Measurements from ENCODE around the gene ATP6V0A4. TPM values are rescaled to one million over a fixed set of nuclear protein-coding genes. Genes with fewer than 3 reads are reported as not detected.

ATP6V0A4 gene
- total and polyA plus RNA-seq, 4 experiments from 2014 or later: not detected

GRCh38 chr7:138834583-138834982, 36.6 kb upstream of the ATP6V0A4 start:
- intact Hi-C loops (cut with micrococcal nuclease): no loop called here
- Mint-ChIP-seq H3K9me3 (peaks cover 0 to 2% (median 0%) of the 10 kb centered on the region in 8 donors), H3K4me1 (peaks cover 0 to 7% (median under 1%) of the 10 kb centered on the region in 4 donors), H3K4me3 (no peak overlapping the region), H3K27me3 (peaks cover 15 to 22% of the 10 kb centered on the region in 2 donors), H3K27ac (no peak overlapping the region), H3K36me3 (no peaks in the 10 kb centered on the region)
- ChIA-PET POLR2A (ENCODE audit: partially characterized antibody) (no interaction called here), CTCF (ENCODE audit: partially characterized antibody) (no interaction called here)
- no peaks in the 10 kb centered on the region for H3K9me3 ChIP-seq (ENCODE audit: control insufficient read depth in 1 of 2, low read length in 2 of 2)
- H3K4me3 ChIP-seq (ENCODE audit: low read length in 2 of 2): no peak overlapping the region
- no peaks in the 10 kb centered on the region for H3K4me1 ChIP-seq (ENCODE audit: insufficient read depth, low read length)
- DNase-seq: no peak
- no peaks in the 10 kb centered on the region for H3K36me3 ChIP-seq (ENCODE audit: insufficient read depth, low read length)
- no peaks in the 10 kb centered on the region for H3K27me3 ChIP-seq (ENCODE audit: insufficient read depth, low read length)
- no peak overlapping the region for H3K27ac ChIP-seq (ENCODE audit: low read depth, low read length)

- no peak overlapping the region for H3K4me3 ChIP-seq (ENCODE audit: low read length in 2 of 2)
Observed at GRCh38 chr7:138833596-138833995, 35.6 kb upstream of the ATP6V0A4 start.

GRCh38 chr7:138832966-138833365, 35.0 kb upstream of the ATP6V0A4 start:
- POLR2A ChIA-PET (ENCODE audit: partially characterized antibody): no interaction called here
- H3K27ac Mint-ChIP-seq: no peak overlapping the region
- peaks cover 0 to 7% (median under 1%) of the 10 kb centered on the region in 4 donors for H3K4me1 Mint-ChIP-seq
- intact Hi-C loops (cut with micrococcal nuclease): no loop called here
- H3K4me1 ChIP-seq (ENCODE audit: insufficient read depth, low read length): no peaks in the 10 kb centered on the region
- CTCF ChIA-PET (ENCODE audit: partially characterized antibody): no interaction called here
- H3K9me3 Mint-ChIP-seq: peaks cover 0 to 2% (median 0%) of the 10 kb centered on the region in 8 donors
- no peak overlapping the region for H3K27ac ChIP-seq (ENCODE audit: low read depth, low read length)
- no peaks in the 10 kb centered on the region for H3K9me3 ChIP-seq (ENCODE audit: control insufficient read depth in 1 of 2, low read length in 2 of 2)
- H3K4me3 Mint-ChIP-seq: no peak overlapping the region
- H3K27me3 Mint-ChIP-seq: peaks cover 15 to 20% of the 10 kb centered on the region in 2 donors
- no peaks in the 10 kb centered on the region for H3K27me3 ChIP-seq (ENCODE audit: insufficient read depth, low read length)
- no peak for DNase-seq
- no peaks in the 10 kb centered on the region for H3K36me3 Mint-ChIP-seq
- H3K36me3 ChIP-seq (ENCODE audit: insufficient read depth, low read length): no peaks in the 10 kb centered on the region
- no peak overlapping the region for H3K4me3 ChIP-seq (ENCODE audit: low read length in 2 of 2)

More at GRCh38 chr7:138833596-138833995, 35.6 kb upstream of the ATP6V0A4 start:
- no peaks in the 10 kb centered on the region for H3K9me3 ChIP-seq (ENCODE audit: control insufficient read depth in 1 of 2, low read length in 2 of 2)
- ChIA-PET CTCF (ENCODE audit: partially characterized antibody) (no interaction called here), POLR2A (ENCODE audit: partially characterized antibody) (no interaction called here)
- no peaks in the 10 kb centered on the region for H3K27me3 ChIP-seq (ENCODE audit: insufficient read depth, low read length)
- no peaks in the 10 kb centered on the region for H3K36me3 ChIP-seq (ENCODE audit: insufficient read depth, low read length)
- no peaks in the 10 kb centered on the region for H3K36me3 Mint-ChIP-seq
- H3K27ac ChIP-seq (ENCODE audit: low read depth, low read length): no peak overlapping the region
- no peak overlapping the region for H3K27ac Mint-ChIP-seq
- H3K4me1 ChIP-seq (ENCODE audit: insufficient read depth, low read length): no peaks in the 10 kb centered on the region
- H3K9me3 Mint-ChIP-seq: peaks cover 0 to 2% (median 0%) of the 10 kb centered on the region in 8 donors
- H3K27me3 Mint-ChIP-seq: peaks cover 15 to 21% of the 10 kb centered on the region in 2 donors
- intact Hi-C loops (cut with micrococcal nuclease): no loop called here
- DNase-seq: no peak
- no peak overlapping the region for H3K4me3 Mint-ChIP-seq
- H3K4me1 Mint-ChIP-seq: peaks cover 0 to 7% (median under 1%) of the 10 kb centered on the region in 4 donors

GRCh38 chr7:138829335-138829734, 31.3 kb upstream of the ATP6V0A4 start:
- POLR2A ChIA-PET (ENCODE audit: partially characterized antibody): no interaction called here

GRCh38 chr7:138828302-138828701, 30.3 kb upstream of the ATP6V0A4 start:
- no peaks in the 10 kb centered on the region for H3K9me3 ChIP-seq (ENCODE audit: control insufficient read depth in 1 of 2, low read length in 2 of 2)
- peaks cover 0 to 6% (median 0%) of the 10 kb centered on the region in 8 donors for H3K9me3 Mint-ChIP-seq
- no peak overlapping the region for H3K4me3 Mint-ChIP-seq
- no peak overlapping the region for H3K27ac Mint-ChIP-seq
- H3K36me3 ChIP-seq (ENCODE audit: insufficient read depth, low read length): no peaks in the 10 kb centered on the region
- peaks cover 0 to 6% (median 4%) of the 10 kb centered on the region in 4 donors for H3K4me1 Mint-ChIP-seq
- H3K27me3 ChIP-seq (ENCODE audit: insufficient read depth, low read length): no peaks in the 10 kb centered on the region
- CTCF ChIA-PET (ENCODE audit: partially characterized antibody): no interaction called here
- DNase-seq: no peak
- intact Hi-C loops (cut with micrococcal nuclease): no loop called here
- H3K4me1 ChIP-seq (ENCODE audit: insufficient read depth, low read length): no peaks in the 10 kb centered on the region
- peaks cover 6% of the 10 kb centered on the region in 2 donors for H3K27me3 Mint-ChIP-seq
- POLR2A ChIA-PET (ENCODE audit: partially characterized antibody): interaction anchor here (0.6 kb wide), 1 partner anchor 208 kb away, joined by 3 read pairs; no protein-coding TSS in a partner anchor
- no peaks in the 10 kb centered on the region for H3K36me3 Mint-ChIP-seq
- no peak overlapping the region for H3K27ac ChIP-seq (ENCODE audit: low read depth, low read length)
- H3K4me3 ChIP-seq (ENCODE audit: low read length in 2 of 2): no peak overlapping the region

More at GRCh38 chr7:138829335-138829734, 31.3 kb upstream of the ATP6V0A4 start:
- no peak for DNase-seq
- Histone ChIP-seq H3K36me3 (ENCODE audit: insufficient read depth, low read length) (no peaks in the 10 kb centered on the region), H3K4me3 (ENCODE audit: low read length in 2 of 2) (no peak overlapping the region), H3K27me3 (ENCODE audit: insufficient read depth, low read length) (no peaks in the 10 kb centered on the region), H3K4me1 (ENCODE audit: insufficient read depth, low read length) (no peaks in the 10 kb centered on the region), H3K9me3 (ENCODE audit: control insufficient read depth in 1 of 2, low read length in 2 of 2) (no peaks in the 10 kb centered on the region), H3K27ac (ENCODE audit: low read depth, low read length) (no peak overlapping the region)
- H3K27me3 Mint-ChIP-seq: peaks cover 12% of the 10 kb centered on the region in 2 donors
- no peaks in the 10 kb centered on the region for H3K36me3 Mint-ChIP-seq
- H3K4me1 Mint-ChIP-seq: peaks cover 0 to 9% (median 5%) of the 10 kb centered on the region in 4 donors
- peaks cover 0 to 6% (median 0%) of the 10 kb centered on the region in 8 donors for H3K9me3 Mint-ChIP-seq
- H3K4me3 Mint-ChIP-seq: no peak overlapping the region
- no peak overlapping the region for H3K27ac Mint-ChIP-seq
- intact Hi-C loops (cut with micrococcal nuclease): no loop called here
- CTCF ChIA-PET (ENCODE audit: partially characterized antibody): no interaction called here

GRCh38 chr7:138825049-138825721, 27.2 kb upstream of the ATP6V0A4 start:
- intact Hi-C loops (cut with micrococcal nuclease): no loop called here
- H3K4me3 Mint-ChIP-seq: peak overlapping the region in 1 of 8 donors; percentile 14
- peaks cover 0 to 6% (median 4%) of the 10 kb centered on the region in 4 donors for H3K4me1 Mint-ChIP-seq
- POLR2A ChIA-PET (ENCODE audit: partially characterized antibody): no interaction called here
- peaks cover 0 to 6% (median 0%) of the 10 kb centered on the region in 8 donors for H3K9me3 Mint-ChIP-seq
- no peaks in the 10 kb centered on the region for H3K9me3 ChIP-seq (ENCODE audit: control insufficient read depth in 1 of 2, low read length in 2 of 2)
- peaks cover 3 to 5% of the 10 kb centered on the region in 2 donors for H3K27me3 Mint-ChIP-seq
- no peak for DNase-seq
- no peak overlapping the region for H3K27ac Mint-ChIP-seq
- H3K36me3 Mint-ChIP-seq: no peaks in the 10 kb centered on the region
- no peaks in the 10 kb centered on the region for H3K4me1 ChIP-seq (ENCODE audit: insufficient read depth, low read length)
- H3K4me3 ChIP-seq (ENCODE audit: low read length in 2 of 2): no peak overlapping the region
- CTCF ChIA-PET (ENCODE audit: partially characterized antibody): no interaction called here
- no peaks in the 10 kb centered on the region for H3K27me3 ChIP-seq (ENCODE audit: insufficient read depth, low read length)
- no peak overlapping the region for H3K27ac ChIP-seq (ENCODE audit: low read depth, low read length)
- no peaks in the 10 kb centered on the region for H3K36me3 ChIP-seq (ENCODE audit: insufficient read depth, low read length)

- Histone ChIP-seq H3K4me3 (ENCODE audit: low read length in 2 of 2) (no peak overlapping the region), H3K9me3 (ENCODE audit: control insufficient read depth in 1 of 2, low read length in 2 of 2) (no peaks in the 10 kb centered on the region), H3K4me1 (ENCODE audit: insufficient read depth, low read length) (no peaks in the 10 kb centered on the region), H3K36me3 (ENCODE audit: insufficient read depth, low read length) (no peaks in the 10 kb centered on the region), H3K27ac (ENCODE audit: low read depth, low read length) (no peak overlapping the region), H3K27me3 (ENCODE audit: insufficient read depth, low read length) (no peaks in the 10 kb centered on the region)
- Mint-ChIP-seq H3K9me3 (peaks cover 0 to 6% (median 0%) of the 10 kb centered on the region in 8 donors), H3K36me3 (no peaks in the 10 kb centered on the region), H3K27ac (no peak overlapping the region), H3K27me3 (peaks cover 3 to 5% of the 10 kb centered on the region in 2 donors), H3K4me1 (peaks cover 0 to 6% (median 4%) of the 10 kb centered on the region in 4 donors), H3K4me3 (no peak overlapping the region)
- intact Hi-C loops (cut with micrococcal nuclease): no loop called here
- ChIA-PET POLR2A (ENCODE audit: partially characterized antibody) (no interaction called here), CTCF (ENCODE audit: partially characterized antibody) (no interaction called here)
- no peak for DNase-seq
Observed at GRCh38 chr7:138822867-138823535, 25.0 kb upstream of the ATP6V0A4 start.
